Pancreas (tissue), 10 donors: ENCODE measurements around the gene ALAS1. TPM values are rescaled to one million over a fixed set of nuclear protein-coding genes. Genes with fewer than 3 reads are reported as not detected.

Experiments used
- ATAC-seq, 4 donors: fragments of 200-7000 bp; cut with Tn5 transposase; one replicate each; pipeline versions ENCODE4 v1.8.0 to v1.9.1; 2020; ENCODE audit warnings: mild to moderate bottlenecking in 4 of 4, moderate library complexity in 4 of 4
- DNase-seq, 6 donors: peaks; one replicate each; pipeline ENCODE4 v3.0.0-alpha.2; 2020
- FAIRE-seq: peaks from 2 replicates; lab custom pipeline; 2012; peaks lifted over from hg19 to GRCh38; lab: Jason Lieb, UNC
- H3K27ac ChIP-seq, 4 donors: fragments of 200-600 bp; sonication (generic); 1 replicate in 3 of 4; 2 replicates in 1 of 4; pipeline versions ENCODE4 v1.5.0 to v1.8.0; 2020
- H3K27me3 ChIP-seq, 4 donors: fragments of 200-600 bp; one replicate each; pipeline ENCODE4 v1.8.0; 2021
- H3K36me3 ChIP-seq, 3 donors: fragments of 200-600 bp; sonication (generic) in 1 of 3; one replicate each; pipeline versions ENCODE4 v1.5.0 to v1.8.0; 2020 to 2021
- H3K4me1 ChIP-seq, 3 donors: fragments of 200-600 bp; one replicate each; pipeline ENCODE4 v1.8.0; 2021
- H3K4me3 ChIP-seq, 4 donors: fragments of 200-600 bp; sonication (generic) in 2 of 4; one replicate each; pipeline versions ENCODE4 v1.5.0 to v1.8.0; 2020 to 2021
- H3K9me3 ChIP-seq, 4 donors: fragments of 200-600 bp; one replicate each; pipeline ENCODE4 v1.8.0; 2021
- CTCF ChIP-seq, 4 donors: fragments of 200-600 bp; sonication (generic) in 3 of 4; IDR thresholded peaks; one replicate each; pipeline versions ENCODE4 v1.5.0 to v1.8.0; 2021; ENCODE audit warnings: antibody characterized with exemption in 4 of 4
- WGBS, 2 donors: extraction: QIAGEN DNeasy Blood & Tissue Kit; methylation state at CpG; one replicate each; pipeline ENCODE4 v1.1.7; 2013; 5-methylcytosine and 5-hydroxymethylcytosine counted together
- intact Hi-C, 3 donors: fragments of 100-400 bp; cut with DNase I; formaldehyde crosslinking; loops; one replicate each; pipeline versions ENCODE4 v1.11.1 to v1.14.2; 2022
- polyA plus RNA-seq, 2 donors: library from polyadenylated mRNA; stranded (reverse); fragments of 200-250 nt; gene quantifications; one replicate each; pipeline ENCODE4 v1.2.3, GENCODE V29; 2013
- total RNA-seq, 6 donors: library from RNA; stranded (reverse); fragmentation: NEBNext Ultra II Directional in 4 of 6; extraction: Animal tissue kit (Norgen Biotek cat#: 25700) in 4 of 6; gene quantifications; one replicate each; pipeline versions ENCODE4 v1.2.1 to v1.2.4, GENCODE V29; 2021 to 2023
- donor health status: healthy with polysubstance abuse.
- donor health status: DM: no; HTN: no; CAD: no; lungs with moderate emphysema.
- donor health status: DM: no; HTN: no; CAD: no.
- donor health status: control.
- donor health status: control.
- donor health status: Bipolar disorder and iron deficiency.
- donor health status: DM: yes; HTN: yes; CAD: no.
- donor health status: DM: no; HTN: no; CAD: no.
- donor health status: DM: no; HTN: no; CAD: no.
- donor health status: DM: yes; HTN: yes; CAD: no.

The ALAS1 gene
- total and polyA plus RNA-seq, 8 donors, result 8.4 to 21.7 (median 12.9) TPM

- no peaks in the 10 kb centered on the region for H3K27me3 ChIP-seq
- H3K36me3 ChIP-seq, result peaks cover 0 to 42% (median 21%) of the 10 kb centered on the region in 3 donors
- 95 to 96% methylated on average over 7 of the region's 7 CpGs for WGBS, 2 donors
- H3K4me3 ChIP-seq, result no peak overlapping the region
- FAIRE-seq (no peak), DNase-seq (no peak), ATAC-seq (no peak)
- no peak for TF ChIP-seq CTCF (IDR thresholded peaks at IDR 0.05)
- H3K27ac ChIP-seq, result no peak overlapping the region
- peaks cover 13 to 16% (median 15%) of the 10 kb centered on the region in 3 donors for H3K4me1 ChIP-seq
- no peaks in the 10 kb centered on the region for H3K9me3 ChIP-seq
- intact Hi-C loops, result no loop called here
Measured at GRCh38 chr3:52215351-52215750, 17.4 kb downstream of the ALAS1 start.

- Histone ChIP-seq H3K27me3 (no peaks in the 10 kb centered on the region), H3K4me3 (no peak overlapping the region), H3K36me3 (peaks cover 0 to 29% (median 8%) of the 10 kb centered on the region in 3 donors), H3K27ac (peak overlapping the region; percentile 54 to 82 (median 74)), H3K9me3 (no peaks in the 10 kb centered on the region), H3K4me1 (peaks cover 13 to 16% (median 15%) of the 10 kb centered on the region in 3 donors)
- no peak for TF ChIP-seq CTCF (IDR thresholded peaks at IDR 0.05)
- ATAC-seq, result peak; percentile 92 to 95 (median 94)
- FAIRE-seq, result peak; percentile 81
- DNase-seq, result peak; percentile 85 to 96 (median 94)
- intact Hi-C loops, result no loop called here
- WGBS, 2 donors, result 24% methylated on average over 13 of the region's 13 CpGs
Measured at GRCh38 chr3:52216585-52217408, 18.8 kb downstream of the ALAS1 start.

- no peaks in the 10 kb centered on the region for H3K27me3 ChIP-seq
- TF ChIP-seq CTCF (IDR thresholded peaks at IDR 0.05), result no peak
- H3K27ac ChIP-seq, result peak overlapping the region; percentile 54 to 82 (median 74)
- peaks cover 13 to 16% (median 15%) of the 10 kb centered on the region in 3 donors for H3K4me1 ChIP-seq
- no peaks in the 10 kb centered on the region for H3K9me3 ChIP-seq
- no peak overlapping the region for H3K4me3 ChIP-seq
- ATAC-seq, result no peak
- intact Hi-C loops, result no loop called here
- 84 to 86% methylated on average over 10 of the region's 10 CpGs for WGBS, 2 donors
- DNase-seq, result peak in 1 of 6 donors; percentile 35
- no peak for FAIRE-seq
- peaks cover 0 to 23% (median 5%) of the 10 kb centered on the region in 3 donors for H3K36me3 ChIP-seq
Measured at GRCh38 chr3:52217409-52217805, 19.4 kb downstream of the ALAS1 start.

- Histone ChIP-seq H3K27me3 (no peaks in the 10 kb centered on the region), H3K36me3 (peaks cover 0 to 19% (median 5%) of the 10 kb centered on the region in 3 donors), H3K27ac (peak overlapping the region in 1 of 4 donors; percentile 82), H3K4me1 (peaks cover 13 to 16% (median 15%) of the 10 kb centered on the region in 3 donors), H3K9me3 (no peaks in the 10 kb centered on the region), H3K4me3 (no peak overlapping the region)
- WGBS, 2 donors, result 76 to 87% methylated on average over 3 of the region's 3 CpGs
- no peak for TF ChIP-seq CTCF (IDR thresholded peaks at IDR 0.05)
- peak in 2 of 6 donors; percentile 10 to 31 for DNase-seq
- intact Hi-C loops, result no loop called here
- ATAC-seq, result no peak
- no peak for FAIRE-seq
Measured at GRCh38 chr3:52218026-52218425, 20.1 kb downstream of the ALAS1 start.
